MCF 10A (cell line): ENCODE data around the gene CAPG. TPM values are rescaled to one million over a fixed set of nuclear protein-coding genes. Genes with fewer than 3 reads are reported as not detected.
"Not testable (repeated sequence)": the region's sequence is repeated elsewhere in the genome, so short reads cannot be mapped to it uniquely, and the experiment has no call there.

ENCODE experiments used
- BruUV-seq: library from RNA; stranded (reverse); fragments of 400-500 nt; replicated peaks from 2 replicates; lab custom pipeline; 2021; lab: Mats Ljungman, UMichigan
- CTCF ChIA-PET: fragments of 300-600 bp; sonication (Branson Sonifier 250); formaldehyde crosslinking; extraction: SDS; loops from one replicate; lab custom pipeline; 2021; ENCODE audit warnings: antibody characterized with exemption, inconsistent platforms; lab: Yijun Ruan, JAX
- POLR2A ChIA-PET: fragments of 300-600, 350-650 bp; sonication (Branson Sonifier 250); formaldehyde crosslinking; extraction: SDS; loops from one replicate; lab custom pipeline; 2020; ENCODE audit warnings: antibody characterized with exemption, inconsistent platforms; lab: Yijun Ruan, JAX
- DNase-seq: peaks from one replicate; pipeline ENCODE4 v3.0.0-alpha.2; 2018; ENCODE audit not compliant: unreplicated experiment
- H3K27ac Mint-ChIP-seq: one replicate; pipeline ENCODE4 v1.8.0; 2022; ENCODE audit warnings: mild to moderate bottlenecking, low read depth, mixed read lengths; ENCODE audit not compliant: unreplicated experiment
- H3K27me3 Mint-ChIP-seq: one replicate; pipeline ENCODE4 v1.8.0; 2022; ENCODE audit warnings: mixed read lengths; ENCODE audit not compliant: insufficient read depth, unreplicated experiment
- H3K36me3 Mint-ChIP-seq: one replicate; pipeline ENCODE4 v1.8.0; 2022; ENCODE audit warnings: mild to moderate bottlenecking, moderate library complexity, mixed read lengths; ENCODE audit not compliant: insufficient read depth, unreplicated experiment
- H3K4me1 Mint-ChIP-seq: one replicate; pipeline ENCODE4 v1.8.0; 2022; ENCODE audit warnings: mixed read lengths; ENCODE audit not compliant: insufficient read depth, unreplicated experiment
- H3K4me3 Mint-ChIP-seq: one replicate; pipeline ENCODE4 v1.8.0; 2022; ENCODE audit warnings: mild to moderate bottlenecking, moderate library complexity, mixed read lengths; ENCODE audit not compliant: unreplicated experiment
- H3K9me3 Mint-ChIP-seq: one replicate; pipeline ENCODE4 v1.8.0; 2022; ENCODE audit warnings: mixed read lengths; ENCODE audit not compliant: unreplicated experiment
- intact Hi-C: fragments of 100-400 bp; cut with micrococcal nuclease; formaldehyde crosslinking; loops from 2 replicates; pipeline ENCODE4 v1.14.1; 2022
- total RNA-seq: library from RNA; stranded (reverse); gene quantifications from 2 replicates; pipeline ENCODE4 v1.2.3, GENCODE V29; 2022
- TF ChIP-seq, protein P1 (sequence below): fragments of 200-600 bp; IDR thresholded peaks from one replicate; pipeline ENCODE4 v1.8.0; 2022; ENCODE audit warnings: antibody characterized with exemption, mild to moderate bottlenecking; ENCODE audit not compliant: unreplicated experiment

Gene CAPG
- total RNA-seq, 1 experiment from 2014 or later, result 188 TPM

DNA sequence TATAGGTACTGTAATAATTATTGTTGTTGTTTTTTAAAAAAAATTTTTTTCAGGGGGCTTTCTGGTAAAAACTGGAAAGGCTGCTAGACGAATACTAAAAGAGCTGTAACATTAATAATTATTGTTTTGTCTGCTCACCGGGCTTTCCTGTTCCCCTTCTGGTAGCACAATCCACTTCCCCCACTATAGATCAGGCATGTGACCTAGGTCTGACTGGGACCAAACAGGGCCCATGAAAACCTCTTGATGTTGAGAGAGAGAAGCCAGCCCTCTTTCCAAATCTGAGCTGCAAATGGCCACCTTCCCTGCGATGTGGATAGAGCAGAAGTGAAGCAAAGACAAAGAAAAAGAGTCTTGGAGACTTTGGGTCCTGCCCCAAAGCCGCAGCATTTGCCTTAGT is 31.7 kb upstream of the CAPG start:
- intact Hi-C loops, result no loop called here
- no peaks in the 10 kb centered on the region for H3K9me3 Mint-ChIP-seq
- POLR2A ChIA-PET, result interaction anchor here (0.9 to 16.8 kb wide), 5 partner anchors 12 to 154 kb away, joined by 3 to 287 read pairs (median 4); partner anchors contain the start of genes MAT2A and RNF181
- no peak overlapping the region for H3K27ac Mint-ChIP-seq
- peaks cover 27% of the 10 kb centered on the region for H3K4me1 Mint-ChIP-seq
- no peaks in the 10 kb centered on the region for H3K36me3 Mint-ChIP-seq
- BruUV-seq, result no TSS peak
- no peak for DNase-seq
- TF ChIP-seq, protein P1, sequence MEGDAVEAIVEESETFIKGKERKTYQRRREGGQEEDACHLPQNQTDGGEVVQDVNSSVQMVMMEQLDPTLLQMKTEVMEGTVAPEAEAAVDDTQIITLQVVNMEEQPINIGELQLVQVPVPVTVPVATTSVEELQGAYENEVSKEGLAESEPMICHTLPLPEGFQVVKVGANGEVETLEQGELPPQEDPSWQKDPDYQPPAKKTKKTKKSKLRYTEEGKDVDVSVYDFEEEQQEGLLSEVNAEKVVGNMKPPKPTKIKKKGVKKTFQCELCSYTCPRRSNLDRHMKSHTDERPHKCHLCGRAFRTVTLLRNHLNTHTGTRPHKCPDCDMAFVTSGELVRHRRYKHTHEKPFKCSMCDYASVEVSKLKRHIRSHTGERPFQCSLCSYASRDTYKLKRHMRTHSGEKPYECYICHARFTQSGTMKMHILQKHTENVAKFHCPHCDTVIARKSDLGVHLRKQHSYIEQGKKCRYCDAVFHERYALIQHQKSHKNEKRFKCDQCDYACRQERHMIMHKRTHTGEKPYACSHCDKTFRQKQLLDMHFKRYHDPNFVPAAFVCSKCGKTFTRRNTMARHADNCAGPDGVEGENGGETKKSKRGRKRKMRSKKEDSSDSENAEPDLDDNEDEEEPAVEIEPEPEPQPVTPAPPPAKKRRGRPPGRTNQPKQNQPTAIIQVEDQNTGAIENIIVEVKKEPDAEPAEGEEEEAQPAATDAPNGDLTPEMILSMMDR, result no peak
- no peak overlapping the region for H3K4me3 Mint-ChIP-seq
- no peaks in the 10 kb centered on the region for H3K27me3 Mint-ChIP-seq
- CTCF ChIA-PET, result interaction anchor here (0.8 to 1.5 kb wide), 3 partner anchors 11 to 22 kb away, joined by 3 to 5 read pairs (median 4); no protein-coding TSS in a partner anchor

DNA sequence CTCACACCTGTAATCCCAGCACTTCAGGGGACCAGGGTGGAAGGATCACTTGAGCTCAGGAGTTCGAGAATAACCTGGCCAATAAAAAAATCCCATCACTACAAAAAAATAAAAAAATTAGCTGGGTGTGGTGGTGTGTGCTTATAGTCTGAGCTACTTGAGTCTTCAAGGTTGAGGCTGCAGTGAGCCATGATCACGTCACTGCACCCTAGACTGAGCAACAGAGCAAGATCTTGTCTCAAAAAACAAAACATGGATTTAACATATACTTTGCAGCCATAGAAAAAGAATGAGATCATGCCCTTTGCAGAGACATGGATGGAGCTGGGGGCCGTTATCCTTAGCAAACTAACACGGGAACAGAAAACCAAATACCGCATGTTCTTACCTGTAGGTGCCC is 30.6 kb upstream of the CAPG start:
- Mint-ChIP-seq H3K4me1 (peaks cover 34% of the 10 kb centered on the region), H3K9me3 (no peaks in the 10 kb centered on the region), H3K27ac (no peak overlapping the region), H3K27me3 (no peaks in the 10 kb centered on the region), H3K36me3 (no peaks in the 10 kb centered on the region), H3K4me3 (no peak overlapping the region)
- TF ChIP-seq, protein P1, result no peak
- DNase-seq, result no peak
- intact Hi-C loops, result no loop called here
- POLR2A ChIA-PET, result interaction anchor here (0.7 to 16.8 kb wide), 3 partner anchors 103 to 548 kb away, joined by 3 to 287 read pairs (median 4); partner anchors contain the start of genes MAT2A and RNF181
- BruUV-seq, result no TSS peak
- CTCF ChIA-PET, result no interaction called here

DNA sequence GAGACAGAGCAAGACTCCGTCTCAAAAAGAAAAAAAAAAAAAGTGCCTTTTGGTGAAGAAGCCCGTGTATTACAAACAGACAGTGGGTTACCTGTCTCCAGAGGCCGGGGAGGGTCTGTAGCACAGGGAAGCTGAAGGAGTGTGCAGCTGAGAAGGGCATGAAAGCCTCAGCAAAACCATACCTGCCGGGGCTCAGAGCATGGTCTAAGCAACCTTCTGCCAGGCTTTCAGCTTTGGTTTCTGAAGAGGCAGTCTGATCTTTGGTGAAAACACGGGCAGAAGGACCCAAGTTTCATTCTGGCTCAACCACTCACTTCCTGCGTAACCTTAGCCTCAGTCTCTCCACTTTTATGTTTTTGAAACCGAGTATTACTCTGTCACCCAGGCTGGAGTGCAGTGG is 29.8 kb upstream of the CAPG start:
- CTCF ChIA-PET, result interaction anchor here (1.7 kb wide), 1 partner anchor 14 kb away, joined by 3 read pairs; no protein-coding TSS in a partner anchor
- peaks cover 31% of the 10 kb centered on the region for H3K4me1 Mint-ChIP-seq
- intact Hi-C loops, result no loop called here
- H3K4me3 Mint-ChIP-seq, result no peak overlapping the region
- no peaks in the 10 kb centered on the region for H3K27me3 Mint-ChIP-seq
- TF ChIP-seq, protein P1, result no peak
- no peak overlapping the region for H3K27ac Mint-ChIP-seq
- no peaks in the 10 kb centered on the region for H3K9me3 Mint-ChIP-seq
- POLR2A ChIA-PET, result interaction anchor here (16.8 kb wide), 1 partner anchor 104 kb away, joined by 287 read pairs; the partner anchor contains the start of gene MAT2A
- no peaks in the 10 kb centered on the region for H3K36me3 Mint-ChIP-seq
- DNase-seq, result no peak
- no TSS peak for BruUV-seq

DNA sequence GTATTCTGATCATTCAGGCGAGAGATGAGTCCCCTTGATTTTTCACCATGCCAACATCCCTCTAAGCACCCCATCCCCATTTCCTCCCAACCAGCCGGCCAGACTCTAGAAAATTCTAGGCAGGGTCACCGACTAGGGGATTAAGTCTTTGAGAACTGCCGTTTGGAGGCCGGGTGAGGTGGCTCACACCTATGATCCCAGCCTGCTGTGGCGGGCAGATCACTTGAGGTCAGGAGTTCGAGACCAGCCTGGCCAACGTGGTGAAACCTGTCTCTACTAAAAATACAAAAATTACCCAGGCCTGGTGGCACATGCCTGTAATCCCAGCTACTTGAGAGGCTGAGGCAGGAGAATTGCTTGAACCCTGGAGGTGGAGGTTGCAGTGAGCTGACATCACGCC is 29.4 kb upstream of the CAPG start:
- intact Hi-C loops, DNase-seq, H3K4me3 Mint-ChIP-seq, H3K9me3 Mint-ChIP-seq, H3K36me3 Mint-ChIP-seq, H3K27ac Mint-ChIP-seq, H3K27me3 Mint-ChIP-seq, BruUV-seq: not testable (repeated sequence)
- peaks cover 26% of the 10 kb centered on the region for H3K4me1 Mint-ChIP-seq
- ChIA-PET POLR2A (interaction anchor here (16.8 kb wide), 1 partner anchor 105 kb away, joined by 287 read pairs; the partner anchor contains the start of gene MAT2A), CTCF (interaction anchor here (0.7 to 1.7 kb wide), 2 partner anchors 14 to 107 kb away, joined by 3 to 4 read pairs; no protein-coding TSS in a partner anchor)
